GM23338 (cell line): ENCODE measurements around the gene SPNS1.

ENCODE experiments used
- NANOG ChIP-seq: IDR thresholded peaks from 2 replicates; pipeline ENCODE4 v1.6.1; 2016; ENCODE audit warnings: antibody characterized with exemption, borderline replicate concordance
- TF ChIP-seq, protein P1 (sequence below), 2 experiments: fragments of 200-600 bp in 1 of 2; sonication (generic) in 1 of 2; conservative IDR thresholded peaks; 2 replicates each; pipeline versions ENCODE4 v1.5.1 to v1.6.1; 2016 to 2017; ENCODE audit warnings: antibody characterized with exemption in 2 of 2, low read depth in 2 of 2, mild to moderate bottlenecking in 2 of 2, moderate library complexity in 1 of 2

- TF ChIP-seq, protein P1, sequence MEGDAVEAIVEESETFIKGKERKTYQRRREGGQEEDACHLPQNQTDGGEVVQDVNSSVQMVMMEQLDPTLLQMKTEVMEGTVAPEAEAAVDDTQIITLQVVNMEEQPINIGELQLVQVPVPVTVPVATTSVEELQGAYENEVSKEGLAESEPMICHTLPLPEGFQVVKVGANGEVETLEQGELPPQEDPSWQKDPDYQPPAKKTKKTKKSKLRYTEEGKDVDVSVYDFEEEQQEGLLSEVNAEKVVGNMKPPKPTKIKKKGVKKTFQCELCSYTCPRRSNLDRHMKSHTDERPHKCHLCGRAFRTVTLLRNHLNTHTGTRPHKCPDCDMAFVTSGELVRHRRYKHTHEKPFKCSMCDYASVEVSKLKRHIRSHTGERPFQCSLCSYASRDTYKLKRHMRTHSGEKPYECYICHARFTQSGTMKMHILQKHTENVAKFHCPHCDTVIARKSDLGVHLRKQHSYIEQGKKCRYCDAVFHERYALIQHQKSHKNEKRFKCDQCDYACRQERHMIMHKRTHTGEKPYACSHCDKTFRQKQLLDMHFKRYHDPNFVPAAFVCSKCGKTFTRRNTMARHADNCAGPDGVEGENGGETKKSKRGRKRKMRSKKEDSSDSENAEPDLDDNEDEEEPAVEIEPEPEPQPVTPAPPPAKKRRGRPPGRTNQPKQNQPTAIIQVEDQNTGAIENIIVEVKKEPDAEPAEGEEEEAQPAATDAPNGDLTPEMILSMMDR (conservative IDR thresholded peaks at IDR 0.05; ENCODE audit: low read depth in 2 of 2), result no peak
- TF ChIP-seq NANOG, result no peak
These were observed 35.2 kb downstream of the SPNS1 start for GRCh38 chr16:29009838-29010166.
